PFSK-1 (cell line): ENCODE measurements around the gene HHLA2.

ENCODE experiments used
- FOXP2 ChIP-seq: optimal IDR thresholded peaks from 2 replicates; pipeline ENCODE3; 2011; ENCODE audit warnings: borderline replicate concordance, control low read depth, inconsistent platforms; ENCODE audit not compliant: insufficient read depth; ENCODE audit errors: extremely low read length, extremely low read depth
- POLR2AphosphoS5 ChIP-seq: IDR thresholded peaks from 2 replicates; pipeline ENCODE4 v1.6.1; 2012; ENCODE audit warnings: low read depth, mild to moderate bottlenecking, control low read depth, low read length, moderate library complexity
- REST ChIP-seq, 2 experiments: IDR thresholded peaks; 2 replicates each; pipeline versions ENCODE4 v1.6.1 to v1.8.0; 2011 to 2012; ENCODE audit warnings: low read depth in 2 of 2, low read length in 2 of 2, control low read depth in 1 of 2, inconsistent platforms in 1 of 2, mild to moderate bottlenecking in 1 of 2, moderate library complexity in 1 of 2; ENCODE audit not compliant: insufficient read depth in 1 of 2
- SIN3A ChIP-seq: IDR thresholded peaks from 2 replicates; pipeline ENCODE4 v1.6.1; 2012; ENCODE audit warnings: mild to moderate bottlenecking, low read length, moderate library complexity, borderline replicate concordance; ENCODE audit not compliant: insufficient read depth
- TAF1 ChIP-seq: IDR thresholded peaks from 2 replicates; pipeline ENCODE4 v1.6.1; 2012; ENCODE audit warnings: low read length, control low read depth, borderline replicate concordance; ENCODE audit not compliant: insufficient read depth

The HHLA2 gene

GRCh38 chr3:108398510-108398909 lies 102.2 kb downstream of the HHLA2 start:
- TF ChIP-seq FOXP2 (no peak), SIN3A (no peak)

DNA sequence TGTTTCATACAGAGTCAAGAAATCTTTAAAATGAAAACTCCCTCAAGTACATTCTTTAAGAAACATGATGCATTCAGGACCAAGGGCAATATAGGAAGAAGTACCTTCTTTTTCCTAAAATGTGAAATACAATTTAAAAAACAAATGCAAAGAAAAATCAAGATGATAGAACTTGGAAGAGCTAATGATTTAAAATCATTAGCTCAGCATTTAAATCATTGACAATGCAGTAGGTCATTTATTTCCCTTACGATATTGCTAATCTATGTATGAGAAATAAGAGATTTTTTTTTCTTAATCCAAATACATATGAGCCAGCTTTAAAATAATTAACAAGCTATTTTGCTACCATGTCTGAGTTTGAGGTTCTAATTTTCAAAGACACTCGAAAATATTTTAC lies 105.5 kb downstream of the HHLA2 start:
- TF ChIP-seq POLR2AphosphoS5 = no peak
- TF ChIP-seq REST (IDR thresholded peaks at IDR 0.05; ENCODE audit: insufficient read depth in 1 of 2, low read depth in 2 of 2, low read length in 2 of 2) = no peak
- TF ChIP-seq TAF1 = no peak
- TF ChIP-seq FOXP2 = no peak
- no peak for TF ChIP-seq SIN3A

GRCh38 chr3:108403198-108403597 lies 106.8 kb downstream of the HHLA2 start:
- TF ChIP-seq REST (IDR thresholded peaks at IDR 0.05; ENCODE audit: insufficient read depth in 1 of 2, low read depth in 2 of 2, low read length in 2 of 2) = no peak
- TF ChIP-seq TAF1 = no peak
- no peak for TF ChIP-seq SIN3A
- TF ChIP-seq FOXP2 = no peak
- no peak for TF ChIP-seq POLR2AphosphoS5

GRCh38 chr3:108403686-108404345 lies 107.5 kb downstream of the HHLA2 start:
- TF ChIP-seq FOXP2 (no peak), TAF1 (no peak), POLR2AphosphoS5 (no peak), REST (IDR thresholded peaks at IDR 0.05; ENCODE audit: insufficient read depth in 1 of 2, low read depth in 2 of 2, low read length in 2 of 2) (no peak), SIN3A (no peak)

- no peak for TF ChIP-seq REST (IDR thresholded peaks at IDR 0.05; ENCODE audit: insufficient read depth in 1 of 2, low read depth in 2 of 2, low read length in 2 of 2)
- no peak for TF ChIP-seq SIN3A
- TF ChIP-seq POLR2AphosphoS5 = no peak
- TF ChIP-seq FOXP2 = no peak
- TF ChIP-seq TAF1 = no peak
Observed at GRCh38 chr3:108404368-108404767, 108.0 kb downstream of the HHLA2 start.
